Measurements from ENCODE around the gene APOBEC3G.

The APOBEC3G gene

DNA sequence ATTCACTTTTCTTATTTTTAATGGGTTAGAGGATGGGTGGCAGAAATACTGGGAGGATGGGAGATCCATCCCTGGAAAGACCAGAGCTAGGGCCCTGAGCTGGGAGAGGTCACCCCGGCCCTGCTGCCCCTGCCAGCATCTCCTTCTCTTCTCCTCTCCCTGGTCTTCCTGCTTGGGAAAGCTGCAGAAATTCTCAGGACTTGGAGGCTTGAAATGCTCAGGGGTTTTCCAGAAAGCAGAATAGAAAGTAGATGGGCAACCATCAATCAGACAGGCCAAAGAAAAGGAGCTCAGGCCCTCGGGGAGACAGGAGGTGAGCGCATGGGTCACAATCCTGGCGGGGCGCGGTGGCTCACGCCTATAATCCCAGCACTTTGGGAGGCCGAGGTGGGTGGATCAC, 21.5 kb downstream of the APOBEC3G start:
- Histone ChIP-seq H3K27ac (no peak overlapping the region), H3K4me3 (ENCODE audit: low read depth in 1 of 2, low read length in 1 of 2) (no peak overlapping the region), H3K36me3 (no peaks in the 10 kb centered on the region), H3K9me3 (no peaks in the 10 kb centered on the region), H3K4me1 (ENCODE audit: control insufficient read depth in 1 of 2, insufficient read depth in 1 of 2, low read depth in 1 of 2, low read length in 1 of 2) (peaks cover 38 to 56% of the 10 kb centered on the region in 2 experiments), H3K27me3 (no peaks in the 10 kb centered on the region)
- TF ChIP-seq CTCF (IDR thresholded peaks at IDR 0.05) = no peak

DNA sequence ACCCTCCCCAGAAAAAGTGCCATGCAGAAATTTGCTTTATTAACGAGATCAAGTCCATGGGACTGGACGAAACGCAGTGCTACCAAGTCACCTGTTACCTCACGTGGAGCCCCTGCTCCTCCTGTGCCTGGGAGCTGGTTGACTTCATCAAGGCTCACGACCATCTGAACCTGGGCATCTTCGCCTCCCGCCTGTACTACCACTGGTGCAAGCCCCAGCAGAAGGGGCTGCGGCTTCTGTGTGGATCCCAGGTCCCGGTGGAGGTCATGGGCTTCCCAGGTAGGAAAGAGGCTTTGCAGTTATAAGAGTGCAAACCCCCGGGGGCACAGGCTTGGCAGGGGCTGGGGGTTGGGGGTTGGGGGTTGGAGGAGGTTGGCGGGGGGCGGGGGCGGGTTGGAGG, 24.2 kb downstream of the APOBEC3G start:
- no peaks in the 10 kb centered on the region for H3K9me3 ChIP-seq
- peaks cover 19 to 31% of the 10 kb centered on the region in 2 experiments for H3K4me1 ChIP-seq (ENCODE audit: control insufficient read depth in 1 of 2, insufficient read depth in 1 of 2, low read depth in 1 of 2, low read length in 1 of 2)
- no peak overlapping the region for H3K4me3 ChIP-seq (ENCODE audit: low read depth in 1 of 2, low read length in 1 of 2)
- H3K27me3 ChIP-seq = no peaks in the 10 kb centered on the region
- no peaks in the 10 kb centered on the region for H3K36me3 ChIP-seq
- no peak overlapping the region for H3K27ac ChIP-seq
- TF ChIP-seq CTCF (IDR thresholded peaks at IDR 0.05) = no peak

GRCh38 chr22:39103431-39103830, 26.4 kb downstream of the APOBEC3G start:
- TF ChIP-seq CTCF (IDR thresholded peaks at IDR 0.05) = no peak
- Histone ChIP-seq H3K27me3 (no peaks in the 10 kb centered on the region), H3K27ac (no peak overlapping the region), H3K9me3 (no peaks in the 10 kb centered on the region), H3K36me3 (no peaks in the 10 kb centered on the region), H3K4me3 (ENCODE audit: low read depth in 1 of 2, low read length in 1 of 2) (no peak overlapping the region), H3K4me1 (ENCODE audit: control insufficient read depth in 1 of 2, insufficient read depth in 1 of 2, low read depth in 1 of 2, low read length in 1 of 2) (peaks cover 13 to 17% of the 10 kb centered on the region in 2 experiments)

DNA sequence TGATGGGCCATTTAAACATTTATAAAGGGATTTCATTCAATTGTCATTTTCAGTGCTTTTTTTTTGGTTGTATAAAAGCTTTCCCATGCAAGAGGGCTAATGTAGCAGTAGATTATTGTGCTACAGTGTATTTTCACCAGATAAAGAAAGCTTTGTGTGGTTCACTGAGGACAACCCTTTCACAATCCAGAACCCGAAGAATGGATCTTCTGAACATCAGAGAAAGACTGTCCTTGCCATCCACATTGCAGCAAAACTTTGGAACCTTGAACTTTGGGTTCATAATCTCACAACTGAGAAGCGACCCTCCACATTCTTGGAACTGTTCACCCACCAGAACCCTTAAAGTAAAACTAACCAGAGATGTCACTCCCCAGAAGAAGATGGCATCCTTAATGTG, 29.3 kb downstream of the APOBEC3G start:
- Histone ChIP-seq H3K9me3 (no peaks in the 10 kb centered on the region), H3K4me1 (ENCODE audit: control insufficient read depth in 1 of 2, insufficient read depth in 1 of 2, low read depth in 1 of 2, low read length in 1 of 2) (peaks cover 10 to 11% of the 10 kb centered on the region in 2 experiments), H3K4me3 (ENCODE audit: low read depth in 1 of 2, low read length in 1 of 2) (no peak overlapping the region), H3K27ac (no peak overlapping the region), H3K36me3 (no peaks in the 10 kb centered on the region), H3K27me3 (no peaks in the 10 kb centered on the region)
- TF ChIP-seq CTCF (IDR thresholded peaks at IDR 0.05) = no peak

DNA sequence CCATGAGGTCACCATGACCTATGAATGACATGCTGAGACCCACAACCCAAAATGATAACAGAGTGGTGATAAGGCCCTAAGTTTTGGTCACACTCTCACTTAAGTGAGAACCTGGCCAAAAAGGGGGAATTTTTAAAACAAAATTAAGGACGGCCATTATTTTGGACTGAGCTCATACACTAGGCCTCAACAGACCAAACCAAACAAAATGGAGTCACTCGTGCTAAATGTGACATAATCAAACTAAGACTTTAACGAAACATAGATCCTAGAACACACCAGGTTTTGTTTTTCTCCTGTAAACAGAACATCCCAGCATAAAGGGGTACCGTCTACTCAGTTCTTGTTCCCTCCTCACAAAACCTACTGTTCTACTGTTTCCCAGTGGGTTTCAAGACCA, 31.4 kb downstream of the APOBEC3G start:
- peaks cover 11 to 14% of the 10 kb centered on the region in 2 experiments for H3K4me1 ChIP-seq (ENCODE audit: control insufficient read depth in 1 of 2, insufficient read depth in 1 of 2, low read depth in 1 of 2, low read length in 1 of 2)
- H3K4me3 ChIP-seq (ENCODE audit: low read depth in 1 of 2, low read length in 1 of 2) = no peak overlapping the region
- H3K27ac ChIP-seq = no peak overlapping the region
- TF ChIP-seq CTCF (IDR thresholded peaks at IDR 0.05) = no peak
- H3K9me3 ChIP-seq = no peaks in the 10 kb centered on the region
- no peaks in the 10 kb centered on the region for H3K27me3 ChIP-seq
- no peaks in the 10 kb centered on the region for H3K36me3 ChIP-seq

DNA sequence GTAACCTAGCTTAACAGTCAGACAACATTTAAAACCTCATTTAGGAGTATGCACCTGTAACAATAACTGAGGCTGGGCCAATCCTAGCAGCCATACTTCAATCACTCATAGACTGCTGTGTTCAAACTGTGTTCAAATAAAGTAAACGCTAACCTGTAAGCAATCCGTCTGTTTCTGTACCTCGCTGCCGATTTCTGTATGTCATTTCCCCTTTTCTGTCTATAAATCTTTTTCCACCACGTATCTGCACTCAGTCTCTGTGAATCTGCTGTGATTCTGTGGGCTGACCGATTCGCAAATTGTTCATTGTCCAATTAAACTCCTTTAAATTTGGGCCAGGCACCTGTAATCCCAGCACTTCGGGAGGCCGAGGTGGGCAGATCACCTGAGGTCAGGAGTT, 32.3 kb downstream of the APOBEC3G start:
- Histone ChIP-seq H3K27ac (no peak overlapping the region), H3K36me3 (no peaks in the 10 kb centered on the region), H3K9me3 (no peaks in the 10 kb centered on the region), H3K27me3 (peaks cover 4% of the 10 kb centered on the region), H3K4me1 (ENCODE audit: control insufficient read depth in 1 of 2, insufficient read depth in 1 of 2, low read depth in 1 of 2, low read length in 1 of 2) (peaks cover 11 to 14% of the 10 kb centered on the region in 2 experiments), H3K4me3 (ENCODE audit: low read depth in 1 of 2, low read length in 1 of 2) (no peak overlapping the region)
- no peak for TF ChIP-seq CTCF (IDR thresholded peaks at IDR 0.05)
